GM12878 (cell line): Measurements from ENCODE around the gene DAB2. TPM values are rescaled to one million over a fixed set of nuclear protein-coding genes. Genes with fewer than 3 reads are reported as not detected.

Source experiments
- ASH2L ChIP-seq: fragments of 300-600, 200-600 bp; sonication (generic); IDR thresholded peaks from 2 replicates; pipeline ENCODE4 v1.6.1; 2017; ENCODE audit warnings: low read depth, mild to moderate bottlenecking, borderline replicate concordance
- EP300 ChIP-seq, 2 experiments: fragments of 150-350 bp in 1 of 2; IDR thresholded peaks; 2 replicates each; pipeline ENCODE4 v1.6.1; 2011 to 2012; ENCODE audit warnings: low read depth in 2 of 2, low read length in 2 of 2, borderline replicate concordance in 1 of 2, improper control_type of control experiment in 1 of 2, inconsistent platforms in 1 of 2; ENCODE audit not compliant: control insufficient read depth in 1 of 2
- GATAD2B ChIP-seq: fragments of 450-650 bp; conservative IDR thresholded peaks from 2 replicates; pipeline ENCODE4 v1.6.1; 2017; ENCODE audit warnings: low read depth, mild to moderate bottlenecking, moderate library complexity
- HCFC1 ChIP-seq: fragments of 150-350 bp; IDR thresholded peaks from 2 replicates; pipeline ENCODE4 v1.6.1; 2014; ENCODE audit warnings: low read length
- IKZF1 ChIP-seq: fragments of 450-650 bp; conservative IDR thresholded peaks from 2 replicates; pipeline ENCODE4 v1.6.1; 2017; ENCODE audit warnings: antibody characterized with exemption, mild to moderate bottlenecking
- NFYA ChIP-seq: IDR thresholded peaks from 2 replicates; pipeline ENCODE4 v1.6.1; 2011; ENCODE audit warnings: low read depth, mild to moderate bottlenecking, low read length, improper control_type of control experiment, borderline replicate concordance
- polyA plus RNA-seq, 11 experiments: library from polyadenylated mRNA; depleted of rRNA in 4 of 11; unstranded in 6 of 11; stranded (reverse) in 5 of 11; fragments of >200 nt; fragmentation: Nextera tagmentation in 4 of 11; fragmentation: Illumina TruSeq in 1 of 11; extraction: Ambion mirVana in 4 of 11; extraction: Trizol in 1 of 11; gene quantifications; 1 replicate in 1 of 11; 2 replicates in 10 of 11; pipeline versions ENCODE4 v1.2.1 to v1.2.3, GENCODE V29; 2011 to 2016; ENCODE audit warnings: inconsistent platforms in 2 of 11, missing spikeins in 2 of 11, low read depth in 1 of 11
- total RNA-seq, 4 experiments: library from RNA; depleted of rRNA in 3 of 4; stranded (reverse); fragments of >200 nt in 3 of 4; fragmentation: Illumina TruSeq in 1 of 4; extraction: Trizol in 1 of 4; gene quantifications; 2 replicates each; pipeline versions ENCODE4 v1.2.1 to v1.2.3, GENCODE V29; 2013 to 2021
- TF ChIP-seq, protein P1 (sequence below): fragments of 450-650 bp; IDR thresholded peaks from 2 replicates; pipeline ENCODE4 v1.6.1; 2017; ENCODE audit warnings: mild to moderate bottlenecking, low read depth, inconsistent platforms; ENCODE audit not compliant: poor library complexity, severe bottlenecking
- TF ChIP-seq, protein P2 (sequence below): IDR thresholded peaks from 2 replicates; pipeline ENCODE4 v1.6.1; 2012; ENCODE audit warnings: improper control_type of control experiment, low read depth, low read length; ENCODE audit not compliant: insufficient replicate concordance

DAB2 gene
- total and polyA plus RNA-seq, 10 of the 15 experiments (the other 5 are each of a cell fraction or from before 2014, with no cell fraction given): 0.05 to 0.23 (median 0.11) TPM; not detected in 7

DNA sequence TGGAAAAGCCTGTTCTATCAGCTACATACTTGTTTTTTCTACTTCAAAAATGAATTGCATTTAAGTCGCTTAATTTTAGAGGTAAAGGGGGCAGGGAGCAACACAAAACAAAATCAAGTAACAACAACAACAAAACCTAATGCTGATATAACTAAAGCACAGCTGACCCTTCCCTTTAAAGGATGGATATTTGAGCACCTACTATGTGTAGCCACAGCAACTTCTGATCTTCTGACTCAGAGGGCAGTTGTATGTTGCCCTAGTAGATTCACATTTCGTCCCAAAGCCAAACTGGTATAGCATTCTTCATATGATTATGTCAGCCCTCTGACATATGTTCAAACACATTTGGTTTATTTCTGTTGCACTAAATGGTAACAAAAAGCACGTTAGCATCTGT, 6.8 kb downstream of the DAB2 start (continued):
- TF ChIP-seq ASH2L (no peak), GATAD2B (no peak), IKZF1 (no peak), HCFC1 (no peak), EP300 (IDR thresholded peaks at IDR 0.05; ENCODE audit: borderline replicate concordance in 1 of 2, control insufficient read depth in 1 of 2, low read depth in 2 of 2, low read length in 2 of 2) (no peak), NFYA (no peak)
- TF ChIP-seq, protein P1, sequence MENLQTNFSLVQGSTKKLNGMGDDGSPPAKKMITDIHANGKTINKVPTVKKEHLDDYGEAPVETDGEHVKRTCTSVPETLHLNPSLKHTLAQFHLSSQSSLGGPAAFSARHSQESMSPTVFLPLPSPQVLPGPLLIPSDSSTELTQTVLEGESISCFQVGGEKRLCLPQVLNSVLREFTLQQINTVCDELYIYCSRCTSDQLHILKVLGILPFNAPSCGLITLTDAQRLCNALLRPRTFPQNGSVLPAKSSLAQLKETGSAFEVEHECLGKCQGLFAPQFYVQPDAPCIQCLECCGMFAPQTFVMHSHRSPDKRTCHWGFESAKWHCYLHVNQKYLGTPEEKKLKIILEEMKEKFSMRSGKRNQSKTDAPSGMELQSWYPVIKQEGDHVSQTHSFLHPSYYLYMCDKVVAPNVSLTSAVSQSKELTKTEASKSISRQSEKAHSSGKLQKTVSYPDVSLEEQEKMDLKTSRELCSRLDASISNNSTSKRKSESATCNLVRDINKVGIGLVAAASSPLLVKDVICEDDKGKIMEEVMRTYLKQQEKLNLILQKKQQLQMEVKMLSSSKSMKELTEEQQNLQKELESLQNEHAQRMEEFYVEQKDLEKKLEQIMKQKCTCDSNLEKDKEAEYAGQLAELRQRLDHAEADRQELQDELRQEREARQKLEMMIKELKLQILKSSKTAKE: no peak
- TF ChIP-seq, protein P2, sequence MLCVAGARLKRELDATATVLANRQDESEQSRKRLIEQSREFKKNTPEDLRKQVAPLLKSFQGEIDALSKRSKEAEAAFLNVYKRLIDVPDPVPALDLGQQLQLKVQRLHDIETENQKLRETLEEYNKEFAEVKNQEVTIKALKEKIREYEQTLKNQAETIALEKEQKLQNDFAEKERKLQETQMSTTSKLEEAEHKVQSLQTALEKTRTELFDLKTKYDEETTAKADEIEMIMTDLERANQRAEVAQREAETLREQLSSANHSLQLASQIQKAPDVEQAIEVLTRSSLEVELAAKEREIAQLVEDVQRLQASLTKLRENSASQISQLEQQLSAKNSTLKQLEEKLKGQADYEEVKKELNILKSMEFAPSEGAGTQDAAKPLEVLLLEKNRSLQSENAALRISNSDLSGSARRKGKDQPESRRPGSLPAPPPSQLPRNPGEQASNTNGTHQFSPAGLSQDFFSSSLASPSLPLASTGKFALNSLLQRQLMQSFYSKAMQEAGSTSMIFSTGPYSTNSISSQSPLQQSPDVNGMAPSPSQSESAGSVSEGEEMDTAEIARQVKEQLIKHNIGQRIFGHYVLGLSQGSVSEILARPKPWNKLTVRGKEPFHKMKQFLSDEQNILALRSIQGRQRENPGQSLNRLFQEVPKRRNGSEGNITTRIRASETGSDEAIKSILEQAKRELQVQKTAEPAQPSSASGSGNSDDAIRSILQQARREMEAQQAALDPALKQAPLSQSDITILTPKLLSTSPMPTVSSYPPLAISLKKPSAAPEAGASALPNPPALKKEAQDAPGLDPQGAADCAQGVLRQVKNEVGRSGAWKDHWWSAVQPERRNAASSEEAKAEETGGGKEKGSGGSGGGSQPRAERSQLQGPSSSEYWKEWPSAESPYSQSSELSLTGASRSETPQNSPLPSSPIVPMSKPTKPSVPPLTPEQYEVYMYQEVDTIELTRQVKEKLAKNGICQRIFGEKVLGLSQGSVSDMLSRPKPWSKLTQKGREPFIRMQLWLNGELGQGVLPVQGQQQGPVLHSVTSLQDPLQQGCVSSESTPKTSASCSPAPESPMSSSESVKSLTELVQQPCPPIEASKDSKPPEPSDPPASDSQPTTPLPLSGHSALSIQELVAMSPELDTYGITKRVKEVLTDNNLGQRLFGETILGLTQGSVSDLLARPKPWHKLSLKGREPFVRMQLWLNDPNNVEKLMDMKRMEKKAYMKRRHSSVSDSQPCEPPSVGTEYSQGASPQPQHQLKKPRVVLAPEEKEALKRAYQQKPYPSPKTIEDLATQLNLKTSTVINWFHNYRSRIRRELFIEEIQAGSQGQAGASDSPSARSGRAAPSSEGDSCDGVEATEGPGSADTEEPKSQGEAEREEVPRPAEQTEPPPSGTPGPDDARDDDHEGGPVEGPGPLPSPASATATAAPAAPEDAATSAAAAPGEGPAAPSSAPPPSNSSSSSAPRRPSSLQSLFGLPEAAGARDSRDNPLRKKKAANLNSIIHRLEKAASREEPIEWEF: no peak
